Liver (tissue), 9 donors: ENCODE results near the gene SYT17. TPM values are rescaled to one million over a fixed set of nuclear protein-coding genes. Genes with fewer than 3 reads are reported as not detected.
A peak's percentile ranks its signal among the peaks of the same experiment; 100 is the strongest.

Source experiments
- DNase-seq: peaks from one replicate; pipeline ENCODE4 v3.0.0-alpha.2; 2017; ENCODE audit warnings: low spot score
- H3K27ac ChIP-seq, 2 donors: one replicate each; pipeline ENCODE4 v1.7.0; 2013; ENCODE audit warnings: inconsistent platforms in 2 of 2, low read length in 2 of 2, control low read depth in 1 of 2, low read depth in 1 of 2, mild to moderate bottlenecking in 1 of 2
- H3K27me3 ChIP-seq, 4 donors: one replicate each; pipeline versions ENCODE4 v1.6.1 to v1.7.0; 2013; ENCODE audit warnings: low read length in 3 of 4, inconsistent platforms in 1 of 4, mild to moderate bottlenecking in 1 of 4, moderate library complexity in 1 of 4; ENCODE audit not compliant: control insufficient read depth in 4 of 4, insufficient read depth in 4 of 4
- H3K36me3 ChIP-seq, 4 donors: one replicate each; pipeline versions ENCODE4 v1.6.1 to v1.7.0; 2013; ENCODE audit warnings: low read length in 3 of 4, mild to moderate bottlenecking in 3 of 4, low read depth in 1 of 4, moderate library complexity in 1 of 4; ENCODE audit not compliant: control insufficient read depth in 4 of 4, insufficient read depth in 3 of 4
- H3K4me1 ChIP-seq, 4 donors: one replicate each; pipeline versions ENCODE4 v1.6.1 to v1.7.0; 2013; ENCODE audit warnings: low read length in 3 of 4, mild to moderate bottlenecking in 3 of 4, moderate library complexity in 1 of 4; ENCODE audit not compliant: control insufficient read depth in 4 of 4, insufficient read depth in 4 of 4
- H3K4me3 ChIP-seq, 3 donors: one replicate each; pipeline versions ENCODE4 v1.6.1 to v1.7.0; 2013; ENCODE audit warnings: low read length in 3 of 3, control low read depth in 1 of 3, low read depth in 1 of 3, mild to moderate bottlenecking in 1 of 3
- H3K9ac ChIP-seq, 2 donors: one replicate each; pipeline ENCODE4 v1.7.0; 2013; ENCODE audit warnings: low read length in 2 of 2, mild to moderate bottlenecking in 2 of 2, moderate library complexity in 2 of 2, control low read depth in 1 of 2, low read depth in 1 of 2
- H3K9me3 ChIP-seq, 4 donors: one replicate each; pipeline versions ENCODE4 v1.6.1 to v1.7.0; 2013; ENCODE audit warnings: low read length in 3 of 4; ENCODE audit not compliant: control insufficient read depth in 4 of 4
- EGR1 ChIP-seq, 2 donors: IDR thresholded peaks; 2 replicates each; pipeline ENCODE4 v1.6.1; 2016 to 2018; ENCODE audit warnings: antibody characterized with exemption in 2 of 2, low read depth in 2 of 2
- FOXA1 ChIP-seq: IDR thresholded peaks from 2 replicates; pipeline ENCODE4 v1.6.1; 2016; ENCODE audit warnings: antibody characterized with exemption
- FOXA2 ChIP-seq: IDR thresholded peaks from 2 replicates; pipeline ENCODE4 v1.6.1; 2016; ENCODE audit warnings: antibody characterized with exemption
- GABPA ChIP-seq, 2 donors: IDR thresholded peaks in 1 of 2; conservative IDR thresholded peaks in 1 of 2; 2 replicates each; pipeline ENCODE4 v1.6.1; 2016; ENCODE audit warnings: antibody characterized with exemption in 2 of 2, mild to moderate bottlenecking in 1 of 2, moderate library complexity in 1 of 2
- HNF4A ChIP-seq, 2 donors: conservative IDR thresholded peaks; 2 replicates each; pipeline ENCODE4 v1.6.1; 2016; ENCODE audit warnings: antibody characterized with exemption in 2 of 2, mild to moderate bottlenecking in 2 of 2
- JUND ChIP-seq, 2 donors: IDR thresholded peaks; 2 replicates each; pipeline ENCODE4 v1.6.1; 2016; ENCODE audit warnings: antibody characterized with exemption in 2 of 2
- NR2F2 ChIP-seq: IDR thresholded peaks from 2 replicates; pipeline ENCODE4 v1.6.1; 2016; ENCODE audit warnings: antibody characterized with exemption
- RAD21 ChIP-seq, 2 donors: IDR thresholded peaks; 2 replicates each; pipeline ENCODE4 v1.6.1; 2016; ENCODE audit warnings: antibody characterized with exemption in 2 of 2, mild to moderate bottlenecking in 2 of 2
- RXRA ChIP-seq, 2 donors: IDR thresholded peaks; 2 replicates each; pipeline ENCODE4 v1.6.1; 2017 to 2018; ENCODE audit warnings: antibody characterized with exemption in 2 of 2, mild to moderate bottlenecking in 1 of 2
- SP1 ChIP-seq: IDR thresholded peaks from 2 replicates; pipeline ENCODE4 v1.6.1; 2018; ENCODE audit warnings: antibody characterized with exemption, mild to moderate bottlenecking
- TAF1 ChIP-seq: conservative IDR thresholded peaks from 2 replicates; pipeline ENCODE4 v1.6.1; 2016; ENCODE audit warnings: antibody characterized with exemption, mild to moderate bottlenecking
- YY1 ChIP-seq: IDR thresholded peaks from 2 replicates; pipeline ENCODE4 v1.6.1; 2016; ENCODE audit warnings: antibody characterized with exemption, mild to moderate bottlenecking
- WGBS: extraction: QIAGEN DNeasy Blood & Tissue Kit; methylation state at CpG from one replicate; pipeline ENCODE4 v1.1.7; 2013; 5-methylcytosine and 5-hydroxymethylcytosine counted together
- polyA plus RNA-seq, 2 donors: library from polyadenylated mRNA; stranded (reverse) in 1 of 2; unstranded in 1 of 2; fragments of 200-250 nt in 1 of 2; fragments of >200 nt in 1 of 2; fragmentation: Nextera tagmentation in 1 of 2; extraction: Ambion mirVana in 1 of 2; gene quantifications; one replicate each; pipeline versions ENCODE4 v1.2.1 to v1.2.3, GENCODE V29; 2013 to 2015
- total RNA-seq, 2 donors: library from RNA; depleted of rRNA; stranded (reverse); fragments of >200 nt; gene quantifications; one replicate each; pipeline ENCODE4 v1.2.3, GENCODE V29; 2014
- TF ChIP-seq, protein P1 (sequence below): fragments of 150-350 bp; IDR thresholded peaks from 2 replicates; pipeline ENCODE4 v1.5.1; 2017; ENCODE audit warnings: improper control_type of control experiment, low read depth, low read length; ENCODE audit not compliant: missing input control
- TF ChIP-seq, protein P2 (sequence below): IDR thresholded peaks from 2 replicates; pipeline ENCODE4 v1.6.1; 2016; ENCODE audit warnings: antibody characterized with exemption, mild to moderate bottlenecking
- TF ChIP-seq, protein P3 (sequence below): IDR thresholded peaks from 2 replicates; pipeline ENCODE4 v1.6.1; 2016; ENCODE audit warnings: antibody characterized with exemption
- TF ChIP-seq, protein P4 (sequence below): IDR thresholded peaks from 2 replicates; pipeline ENCODE4 v1.6.1; 2016; ENCODE audit warnings: antibody characterized with exemption
- donor health status: healthy.
- donor health status: healthy.
- donor health status: healthy.
- donor health status: healthy.
- donor health status: healthy.

The SYT17 gene
- total and polyA plus RNA-seq, 4 donors = 2.5 to 7.7 (median 5.5) TPM

DNA sequence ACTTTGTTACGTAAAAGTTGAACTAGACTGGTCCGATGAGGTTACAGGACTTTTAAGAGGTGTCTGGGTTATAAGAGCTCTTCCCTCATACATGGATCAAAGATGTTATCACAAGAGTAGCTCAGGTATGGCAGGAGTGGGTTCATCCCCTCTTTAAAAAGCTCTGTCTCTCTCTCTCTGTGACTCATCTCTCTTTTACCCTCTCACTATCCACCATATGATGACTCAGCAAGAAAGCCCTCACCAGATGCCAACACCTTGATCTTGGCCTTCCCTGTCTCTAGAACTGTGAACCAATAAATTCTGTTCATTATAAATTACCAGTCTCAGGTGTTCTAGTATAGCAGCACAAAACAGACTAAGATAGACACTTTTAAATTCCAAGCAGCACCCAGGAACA is 115.6 kb downstream of the SYT17 start:
- Histone ChIP-seq H3K4me1 (peaks cover 0 to 3% (median 0%) of the 10 kb centered on the region in 4 donors), H3K36me3 (no peaks in the 10 kb centered on the region), H3K27me3 (no peaks in the 10 kb centered on the region), H3K9me3 (no peaks in the 10 kb centered on the region), H3K9ac (no peak overlapping the region), H3K4me3 (no peak overlapping the region), H3K27ac (no peak overlapping the region)
- 88% methylated on average over 2 of the region's 2 CpGs for WGBS
- TF ChIP-seq TAF1 = no peak
- TF ChIP-seq FOXA1 = no peak
- no peak for TF ChIP-seq GABPA (IDR thresholded peaks at IDR 0.05 in 1 of 2, conservative IDR thresholded peaks at IDR 0.05 in 1 of 2)
- TF ChIP-seq RAD21 (IDR thresholded peaks at IDR 0.05) = no peak
- no peak for TF ChIP-seq RXRA (IDR thresholded peaks at IDR 0.05)
- no peak for DNase-seq

DNA sequence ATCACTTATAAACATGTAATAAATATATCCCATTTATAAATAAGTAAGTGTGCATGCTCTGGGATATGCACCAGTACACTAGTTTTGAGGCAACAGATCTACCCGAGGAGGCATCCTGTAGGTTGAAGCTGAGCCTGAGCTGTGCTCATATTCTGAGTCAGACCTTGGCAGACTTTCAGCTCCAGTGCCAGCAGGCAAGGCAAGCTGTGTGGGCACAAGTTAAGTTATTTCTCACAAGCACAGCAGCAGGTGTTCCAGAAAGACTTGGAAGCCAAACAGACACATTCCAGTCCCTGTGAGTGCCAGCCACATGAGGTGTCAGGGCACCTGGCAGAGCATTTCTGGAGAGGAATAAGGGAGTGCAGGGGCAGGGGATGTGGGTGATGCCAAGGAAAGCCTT is 116.2 kb downstream of the SYT17 start:
- no peak for DNase-seq
- Histone ChIP-seq H3K36me3 (no peaks in the 10 kb centered on the region), H3K27ac (no peak overlapping the region), H3K9ac (no peak overlapping the region), H3K4me3 (no peak overlapping the region), H3K27me3 (no peaks in the 10 kb centered on the region), H3K9me3 (no peaks in the 10 kb centered on the region), H3K4me1 (peaks cover 0 to 3% (median 0%) of the 10 kb centered on the region in 4 donors)
- WGBS = 22% methylated on average over 1 of the region's 1 CpG
- no peak for TF ChIP-seq RAD21 (IDR thresholded peaks at IDR 0.05)
- peak in 1 of 2 donors; percentile 76 for TF ChIP-seq JUND (IDR thresholded peaks at IDR 0.05)
- TF ChIP-seq TAF1 = no peak
- peak in 1 of 2 donors; percentile 45 for TF ChIP-seq HNF4A (conservative IDR thresholded peaks at IDR 0.05)
- TF ChIP-seq FOXA2 = no peak
- TF ChIP-seq RXRA (IDR thresholded peaks at IDR 0.05) = peak in 1 of 2 donors; percentile 37

DNA sequence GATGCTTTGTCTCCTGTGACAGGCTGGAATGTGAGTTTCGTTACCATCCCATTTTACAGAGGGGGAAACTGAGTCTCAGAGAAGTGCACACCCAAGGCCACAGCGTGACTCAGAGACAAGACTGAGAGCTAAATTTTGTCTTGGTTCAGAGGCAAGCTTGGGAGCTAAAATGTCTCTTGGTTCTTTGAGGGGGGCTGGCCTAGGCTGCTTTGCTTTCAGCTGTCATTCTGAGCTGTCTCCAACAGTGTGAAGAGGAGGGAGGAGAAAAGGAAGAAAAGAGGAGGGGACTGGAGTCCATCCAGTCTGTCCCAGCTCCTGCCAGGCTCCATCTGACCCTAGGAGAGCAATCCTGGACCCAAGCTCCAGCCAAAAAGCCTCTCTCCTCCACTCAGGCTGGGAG is 117.4 kb downstream of the SYT17 start, which contains the start of gene CLEC19A:
CLEC19A (plus strand) TSS at position 301 of the 400 bp plus-strand sequence. CDS start 121 bp downstream, outside the sequence.
- DNase-seq = no peak
- Histone ChIP-seq H3K4me1 (peaks cover 0 to 3% (median 0%) of the 10 kb centered on the region in 4 donors), H3K9me3 (no peaks in the 10 kb centered on the region), H3K27me3 (no peaks in the 10 kb centered on the region), H3K9ac (no peak within 1 kb of the TSS), H3K36me3 (no peaks in the 10 kb centered on the region), H3K4me3 (no peak within 1 kb of the TSS), H3K27ac (no peak within 1 kb of the TSS)
- WGBS = 88% methylated on average over 2 of the region's 2 CpGs
- TF ChIP-seq, protein P1, sequence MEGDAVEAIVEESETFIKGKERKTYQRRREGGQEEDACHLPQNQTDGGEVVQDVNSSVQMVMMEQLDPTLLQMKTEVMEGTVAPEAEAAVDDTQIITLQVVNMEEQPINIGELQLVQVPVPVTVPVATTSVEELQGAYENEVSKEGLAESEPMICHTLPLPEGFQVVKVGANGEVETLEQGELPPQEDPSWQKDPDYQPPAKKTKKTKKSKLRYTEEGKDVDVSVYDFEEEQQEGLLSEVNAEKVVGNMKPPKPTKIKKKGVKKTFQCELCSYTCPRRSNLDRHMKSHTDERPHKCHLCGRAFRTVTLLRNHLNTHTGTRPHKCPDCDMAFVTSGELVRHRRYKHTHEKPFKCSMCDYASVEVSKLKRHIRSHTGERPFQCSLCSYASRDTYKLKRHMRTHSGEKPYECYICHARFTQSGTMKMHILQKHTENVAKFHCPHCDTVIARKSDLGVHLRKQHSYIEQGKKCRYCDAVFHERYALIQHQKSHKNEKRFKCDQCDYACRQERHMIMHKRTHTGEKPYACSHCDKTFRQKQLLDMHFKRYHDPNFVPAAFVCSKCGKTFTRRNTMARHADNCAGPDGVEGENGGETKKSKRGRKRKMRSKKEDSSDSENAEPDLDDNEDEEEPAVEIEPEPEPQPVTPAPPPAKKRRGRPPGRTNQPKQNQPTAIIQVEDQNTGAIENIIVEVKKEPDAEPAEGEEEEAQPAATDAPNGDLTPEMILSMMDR = no peak
- TF ChIP-seq NR2F2 (no peak), EGR1 (IDR thresholded peaks at IDR 0.05; ENCODE audit: low read depth in 2 of 2) (no peak), TAF1 (no peak), HNF4A (conservative IDR thresholded peaks at IDR 0.05) (no peak), SP1 (no peak), YY1 (no peak), RAD21 (IDR thresholded peaks at IDR 0.05) (no peak), GABPA (IDR thresholded peaks at IDR 0.05 in 1 of 2, conservative IDR thresholded peaks at IDR 0.05 in 1 of 2) (no peak), RXRA (IDR thresholded peaks at IDR 0.05) (no peak)
- TF ChIP-seq, protein P2, sequence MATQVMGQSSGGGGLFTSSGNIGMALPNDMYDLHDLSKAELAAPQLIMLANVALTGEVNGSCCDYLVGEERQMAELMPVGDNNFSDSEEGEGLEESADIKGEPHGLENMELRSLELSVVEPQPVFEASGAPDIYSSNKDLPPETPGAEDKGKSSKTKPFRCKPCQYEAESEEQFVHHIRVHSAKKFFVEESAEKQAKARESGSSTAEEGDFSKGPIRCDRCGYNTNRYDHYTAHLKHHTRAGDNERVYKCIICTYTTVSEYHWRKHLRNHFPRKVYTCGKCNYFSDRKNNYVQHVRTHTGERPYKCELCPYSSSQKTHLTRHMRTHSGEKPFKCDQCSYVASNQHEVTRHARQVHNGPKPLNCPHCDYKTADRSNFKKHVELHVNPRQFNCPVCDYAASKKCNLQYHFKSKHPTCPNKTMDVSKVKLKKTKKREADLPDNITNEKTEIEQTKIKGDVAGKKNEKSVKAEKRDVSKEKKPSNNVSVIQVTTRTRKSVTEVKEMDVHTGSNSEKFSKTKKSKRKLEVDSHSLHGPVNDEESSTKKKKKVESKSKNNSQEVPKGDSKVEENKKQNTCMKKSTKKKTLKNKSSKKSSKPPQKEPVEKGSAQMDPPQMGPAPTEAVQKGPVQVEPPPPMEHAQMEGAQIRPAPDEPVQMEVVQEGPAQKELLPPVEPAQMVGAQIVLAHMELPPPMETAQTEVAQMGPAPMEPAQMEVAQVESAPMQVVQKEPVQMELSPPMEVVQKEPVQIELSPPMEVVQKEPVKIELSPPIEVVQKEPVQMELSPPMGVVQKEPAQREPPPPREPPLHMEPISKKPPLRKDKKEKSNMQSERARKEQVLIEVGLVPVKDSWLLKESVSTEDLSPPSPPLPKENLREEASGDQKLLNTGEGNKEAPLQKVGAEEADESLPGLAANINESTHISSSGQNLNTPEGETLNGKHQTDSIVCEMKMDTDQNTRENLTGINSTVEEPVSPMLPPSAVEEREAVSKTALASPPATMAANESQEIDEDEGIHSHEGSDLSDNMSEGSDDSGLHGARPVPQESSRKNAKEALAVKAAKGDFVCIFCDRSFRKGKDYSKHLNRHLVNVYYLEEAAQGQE = no peak
- TF ChIP-seq, protein P3, sequence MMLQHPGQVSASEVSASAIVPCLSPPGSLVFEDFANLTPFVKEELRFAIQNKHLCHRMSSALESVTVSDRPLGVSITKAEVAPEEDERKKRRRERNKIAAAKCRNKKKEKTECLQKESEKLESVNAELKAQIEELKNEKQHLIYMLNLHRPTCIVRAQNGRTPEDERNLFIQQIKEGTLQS = no peak
- TF ChIP-seq, protein P4, sequence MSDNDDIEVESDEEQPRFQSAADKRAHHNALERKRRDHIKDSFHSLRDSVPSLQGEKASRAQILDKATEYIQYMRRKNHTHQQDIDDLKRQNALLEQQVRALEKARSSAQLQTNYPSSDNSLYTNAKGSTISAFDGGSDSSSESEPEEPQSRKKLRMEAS = no peak
